Measurements from ENCODE around the gene TMEM134. TPM values are rescaled to one million over a fixed set of nuclear protein-coding genes. Genes with fewer than 3 reads are reported as not detected.
A peak's percentile ranks its signal among the peaks of the same experiment; 100 is the strongest.

The TMEM134 gene
- total and polyA plus RNA-seq, 9 of the 15 experiments (the other 6 are each of a cell fraction or from before 2014, with no cell fraction given), result 0.63 to 48.4 (median 10.7) TPM

DNA sequence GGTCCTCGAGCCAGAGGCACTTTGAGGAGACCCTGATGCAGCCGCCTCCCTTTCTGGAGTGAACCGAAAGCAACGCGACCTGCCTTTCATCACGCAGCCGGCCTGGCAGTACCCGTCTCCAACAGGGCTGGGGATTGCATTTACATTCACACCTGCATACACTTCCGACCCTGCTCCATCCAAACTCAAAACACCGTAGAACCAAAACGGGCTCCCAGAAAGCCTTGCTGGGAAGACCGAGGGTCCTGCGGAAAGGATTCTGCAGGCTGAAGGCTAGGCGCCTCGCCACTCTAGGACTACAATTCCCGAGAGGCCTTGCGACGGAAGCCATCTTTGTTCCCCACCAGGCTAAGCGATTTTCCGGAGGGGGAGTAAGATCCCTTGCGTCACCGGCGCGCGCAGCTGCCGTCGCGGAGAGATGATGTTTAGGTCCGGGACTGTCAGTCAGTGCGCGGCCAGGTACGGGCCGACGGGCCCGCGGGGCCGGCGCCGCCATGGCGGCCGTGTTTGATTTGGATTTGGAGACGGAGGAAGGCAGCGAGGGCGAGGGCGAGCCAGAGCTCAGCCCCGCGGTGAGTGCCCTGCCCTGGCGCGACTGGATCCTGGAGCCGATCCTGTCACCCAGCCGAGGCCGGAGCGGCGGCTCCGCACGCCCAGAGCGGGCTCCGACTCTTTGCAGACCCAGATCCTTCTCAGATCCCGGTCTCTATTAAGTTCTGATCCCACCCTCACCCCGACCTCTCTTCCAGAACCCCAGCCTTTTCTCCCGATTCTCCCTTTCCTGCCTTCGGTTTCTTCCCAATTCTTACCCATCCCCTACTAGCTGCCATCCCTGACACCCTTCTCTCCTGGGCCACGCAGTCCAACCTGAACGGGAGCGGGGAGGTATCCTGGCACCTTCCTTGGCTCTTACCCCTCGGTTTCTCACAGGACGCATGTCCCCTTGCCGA lies 40.7 kb downstream of the TMEM134 start, which contains the start of gene RPS6KB2 (continued):
- no peak for TF ChIP-seq NR3C1 (CRISPR knock-in tag; IDR thresholded peaks at IDR 0.05)
- no peak for TF ChIP-seq ARID2 (IDR thresholded peaks at IDR 0.05)
- no peak for TF ChIP-seq ZNF3 (CRISPR knock-in tag; IDR thresholded peaks at IDR 0.05)
- TF ChIP-seq TSC22D4 (tag; IDR thresholded peaks at IDR 0.05), result no peak
- no peak for TF ChIP-seq NFE2L1 (tag; IDR thresholded peaks at IDR 0.05; ENCODE audit: borderline replicate concordance, low read depth)
- TF ChIP-seq SMARCA4 (IDR thresholded peaks at IDR 0.05), result no peak
- no peak for TF ChIP-seq SRSF9 (IDR thresholded peaks at IDR 0.05; ENCODE audit: borderline replicate concordance, low read depth, low read length)
- TF ChIP-seq ELF2 (CRISPR knock-in tag; IDR thresholded peaks at IDR 0.05), result no peak
- peak; percentile 91 for TF ChIP-seq SP1 (CRISPR knock-in tag; IDR thresholded peaks at IDR 0.05)
- TF ChIP-seq RBM22 (IDR thresholded peaks at IDR 0.05; ENCODE audit: low read depth, low read length, poor library complexity, severe bottlenecking), result no peak
- no peak for TF ChIP-seq ZNF224 (CRISPR knock-in tag; IDR thresholded peaks at IDR 0.05)
- TF ChIP-seq MAFF (IDR thresholded peaks at IDR 0.05; ENCODE audit: low read length), result no peak
- peak; percentile 77 for TF ChIP-seq CEBPB (tag; IDR thresholded peaks at IDR 0.05)
- no peak for TF ChIP-seq U2AF1 (optimal IDR thresholded peaks at IDR 0.05; ENCODE audit: low read depth, low read length)
- TF ChIP-seq STAT5B (CRISPR knock-in tag; IDR thresholded peaks at IDR 0.05), result no peak
- TF ChIP-seq CAMTA2 (CRISPR knock-in tag; conservative IDR thresholded peaks at IDR 0.05), result no peak
- no peak for TF ChIP-seq ARID3B (CRISPR knock-in tag; IDR thresholded peaks at IDR 0.05; ENCODE audit: borderline replicate concordance)
- TF ChIP-seq ZNF407 (IDR thresholded peaks at IDR 0.05; ENCODE audit: low read depth), result no peak
- TF ChIP-seq PHB2 (IDR thresholded peaks at IDR 0.05; ENCODE audit: low read depth), result no peak
- peak; percentile 73; the same call in 1 of the 2 replicates for TF ChIP-seq POLR2AphosphoS5 (IDR thresholded peaks at IDR 0.05; ENCODE audit: control insufficient read depth, insufficient read depth, low read depth, low read length)

Measured in K562 (cell line).